Activated CD4-positive, alpha-beta T cell treated with anti-CD3 and anti-CD28 coated beads for 48 hours (primary cell): ENCODE data around the gene KLK5.
"Not testable (repeated sequence)": the region's sequence is repeated elsewhere in the genome, so short reads cannot be mapped to it uniquely, and the experiment has no call there.

Source experiments
- DNase-seq: peaks from one replicate; pipeline ENCODE4 v3.0.0-alpha.2; 2020

KLK5 gene

DNA sequence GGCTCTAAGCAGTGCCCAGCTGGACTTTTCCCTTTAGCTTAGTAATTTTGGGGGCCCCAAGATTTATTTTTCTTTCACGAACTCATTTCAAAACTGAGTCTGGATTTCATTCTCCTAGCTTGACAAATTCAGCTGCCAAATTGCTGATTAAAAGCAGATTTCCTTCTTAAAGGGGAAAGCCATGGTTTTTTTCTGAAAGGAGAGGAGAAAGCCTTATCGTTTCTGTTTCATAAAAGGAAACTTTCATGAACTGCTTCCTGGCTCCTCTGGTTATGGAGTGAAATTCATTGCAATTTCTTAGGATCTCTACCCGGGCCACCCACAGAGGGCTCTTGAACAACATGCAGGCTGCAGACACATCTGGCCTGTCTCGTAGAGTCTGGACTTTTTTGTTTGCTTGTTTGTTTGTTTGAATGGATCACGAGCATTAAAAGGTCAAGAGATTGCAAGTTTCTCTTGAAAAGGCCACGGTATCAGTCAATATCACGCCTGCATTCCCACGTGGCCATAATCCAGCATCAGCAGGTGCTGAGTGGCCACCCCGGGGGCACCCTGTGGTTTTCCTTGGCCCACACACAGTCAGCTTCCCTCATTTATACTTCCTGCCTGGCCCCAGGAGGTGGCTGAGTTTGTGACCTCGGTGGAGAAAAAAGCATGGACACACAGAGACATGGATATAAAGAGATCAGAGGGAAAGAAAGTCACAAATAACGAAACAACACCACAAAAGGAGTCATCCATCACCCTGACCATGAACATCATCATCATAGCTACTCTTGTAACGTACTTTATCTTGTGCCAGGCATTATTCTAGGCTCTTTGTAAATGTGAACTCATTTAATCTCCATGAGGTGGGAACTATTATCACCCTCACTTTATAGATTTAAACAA lies 31.2 kb downstream of the KLK5 start:
- DNase-seq: no peak

DNA sequence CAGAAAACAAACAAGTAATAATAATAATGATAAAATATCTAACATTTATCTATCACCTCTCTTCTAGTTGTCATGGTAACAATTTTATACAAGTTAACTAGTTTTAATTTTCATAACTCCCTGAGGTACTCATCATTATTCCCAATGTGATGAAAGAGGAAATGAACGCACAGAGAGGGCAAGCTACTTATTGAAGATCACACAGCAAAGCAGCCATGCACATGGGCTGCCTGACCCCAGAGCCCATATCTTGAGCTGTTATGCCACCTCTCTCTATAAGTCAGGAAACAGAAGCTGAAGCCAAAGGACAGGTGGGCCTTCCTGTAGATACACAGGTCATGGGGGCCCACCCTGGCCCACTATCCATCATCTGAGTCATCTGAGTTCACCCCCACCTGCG lies 36.8 kb downstream of the KLK5 start:
- DNase-seq: no peak

DNA sequence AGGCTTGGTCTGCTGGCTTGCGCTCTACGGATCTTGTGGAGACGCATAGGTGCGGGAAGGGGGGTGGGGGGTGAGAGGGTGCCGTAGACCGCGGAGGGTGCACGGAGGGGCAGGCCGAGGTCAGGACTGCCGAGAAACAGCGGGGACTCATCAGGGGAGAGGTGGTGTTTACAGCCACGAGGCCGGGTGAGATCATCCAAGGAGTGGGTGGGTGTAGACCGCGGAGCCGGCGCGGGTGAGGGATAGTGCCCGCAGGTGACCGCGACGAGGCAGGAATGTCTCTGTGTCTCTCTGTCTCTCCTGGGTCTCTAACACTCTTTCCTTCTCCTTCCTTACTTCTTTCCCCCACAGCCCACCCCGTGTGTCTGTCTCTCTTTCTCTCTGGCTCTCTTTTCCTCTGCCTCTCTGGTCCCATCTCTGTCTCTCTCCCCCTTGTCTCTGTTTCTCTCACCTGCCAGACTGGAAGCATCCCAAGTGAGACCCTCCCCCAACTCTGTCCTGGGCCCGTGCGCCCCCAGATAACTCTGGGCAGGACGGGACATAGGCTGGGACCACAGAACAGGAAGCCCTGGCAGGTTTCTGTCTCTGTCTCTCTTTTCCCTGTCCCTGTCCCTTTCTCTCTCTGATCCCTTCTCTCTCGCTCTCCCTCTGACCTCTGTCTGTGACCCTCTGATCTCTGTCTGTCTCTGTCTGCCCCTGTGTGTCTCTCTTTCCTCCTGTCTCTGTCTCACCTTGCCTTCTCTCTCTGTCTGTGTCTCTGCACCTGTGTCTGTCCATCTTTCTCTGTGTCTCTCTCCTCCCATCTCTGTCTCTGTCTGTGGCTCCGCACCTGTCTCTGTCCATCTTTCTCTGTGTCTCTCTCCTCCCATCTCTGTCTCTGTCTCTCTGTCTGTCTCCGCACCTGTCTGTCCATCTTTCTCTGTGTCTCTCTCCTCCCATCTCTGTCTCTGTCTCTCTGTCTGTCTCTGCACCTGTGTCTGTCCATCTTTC lies 39.8 kb downstream of the KLK5 start:
- DNase-seq: peak; percentile 61

DNA sequence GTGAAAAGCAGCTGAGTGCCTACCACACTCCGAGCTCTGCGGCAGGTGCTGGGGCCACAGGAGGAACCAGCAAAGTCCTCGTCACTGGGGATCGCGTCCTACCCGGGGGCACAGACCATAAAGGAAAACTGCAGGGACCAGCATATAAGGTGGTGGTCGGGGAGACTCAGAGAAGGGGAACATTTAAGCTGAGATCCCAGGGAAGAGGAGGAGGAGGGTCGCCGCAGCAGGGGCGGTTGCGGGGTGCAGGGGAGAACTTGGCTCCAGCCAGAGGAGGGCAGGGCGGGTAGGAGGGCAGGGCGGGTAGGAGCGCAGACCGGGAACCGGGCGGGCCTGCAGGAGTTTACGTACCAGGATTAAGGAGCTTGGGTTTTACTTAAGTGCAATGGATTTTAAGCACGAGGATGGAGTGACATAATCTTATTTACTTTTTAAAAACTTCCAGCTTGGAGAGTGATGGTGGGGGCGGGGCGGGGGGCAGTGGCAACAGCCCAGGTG lies 40.7 kb downstream of the KLK5 start:
- DNase-seq: no peak

DNA sequence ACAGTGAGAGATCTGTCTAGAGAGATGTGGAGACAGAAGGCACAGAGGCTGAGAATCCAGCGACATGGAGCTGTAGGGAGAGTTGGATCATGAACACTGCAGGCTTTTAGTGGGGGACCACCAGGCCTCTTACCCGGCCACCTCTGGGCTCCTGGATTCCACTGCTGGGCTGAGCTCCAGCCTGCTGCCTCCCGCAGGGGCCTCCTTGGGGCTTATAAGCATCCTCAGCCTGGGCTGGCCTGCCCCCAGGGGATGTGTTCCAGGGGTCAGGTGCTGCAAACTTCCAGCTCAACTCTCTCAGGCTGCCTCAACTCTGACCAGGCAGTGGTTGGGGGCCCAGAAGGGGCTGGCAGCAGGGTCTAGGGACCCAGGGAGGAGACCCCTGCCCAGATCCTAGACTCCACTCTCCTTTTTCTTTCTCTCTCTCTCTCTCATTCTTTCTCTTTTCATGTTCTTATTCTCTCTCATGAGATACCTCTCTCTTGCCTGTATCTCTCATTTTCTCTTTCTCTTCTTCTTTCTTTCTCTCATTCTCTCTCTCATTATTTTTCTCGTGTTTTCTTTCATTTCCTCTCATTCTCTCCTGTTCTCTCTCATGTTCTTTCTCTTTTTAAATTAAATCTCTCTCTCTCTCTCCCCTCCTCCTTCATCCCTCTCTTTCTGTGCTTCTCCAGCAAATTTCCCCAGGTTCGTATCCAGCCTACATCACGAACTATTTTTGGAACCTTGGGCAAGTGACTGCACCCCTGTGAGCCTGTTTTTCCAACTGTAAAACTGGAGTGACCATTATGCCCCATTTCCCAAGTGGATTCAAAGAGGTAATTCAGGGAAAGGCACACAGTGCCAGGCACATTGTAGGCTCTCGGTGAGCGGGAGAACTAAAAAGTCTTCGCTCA lies 41.4 kb downstream of the KLK5 start, which contains the start of gene KLK4:
Gene KLK4 (minus strand): TSS at position 190 of the 896 bp plus-strand sequence. CDS start 657 bp downstream, outside the sequence.
- no peak for DNase-seq

DNA sequence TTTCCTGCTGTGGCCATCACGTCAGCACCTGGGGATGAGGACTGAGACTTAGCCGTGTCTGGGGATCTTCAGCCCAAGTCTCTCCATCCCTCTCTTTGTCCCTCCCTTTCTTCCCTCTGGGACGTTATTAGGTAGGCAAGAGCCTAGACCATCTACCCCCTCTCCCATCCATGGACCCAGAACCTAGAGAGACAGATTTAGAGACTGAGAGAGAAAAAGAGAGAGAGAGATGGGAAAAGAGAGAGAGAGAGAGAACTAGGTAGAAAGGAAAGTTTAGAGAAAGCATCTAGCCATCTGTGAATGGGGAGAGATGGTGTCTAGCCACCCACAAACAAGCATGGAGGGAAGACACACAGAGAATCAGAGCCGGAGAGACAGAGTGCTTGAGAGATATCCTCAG lies 42.1 kb downstream of the KLK5 start:
- DNase-seq: no peak

DNA sequence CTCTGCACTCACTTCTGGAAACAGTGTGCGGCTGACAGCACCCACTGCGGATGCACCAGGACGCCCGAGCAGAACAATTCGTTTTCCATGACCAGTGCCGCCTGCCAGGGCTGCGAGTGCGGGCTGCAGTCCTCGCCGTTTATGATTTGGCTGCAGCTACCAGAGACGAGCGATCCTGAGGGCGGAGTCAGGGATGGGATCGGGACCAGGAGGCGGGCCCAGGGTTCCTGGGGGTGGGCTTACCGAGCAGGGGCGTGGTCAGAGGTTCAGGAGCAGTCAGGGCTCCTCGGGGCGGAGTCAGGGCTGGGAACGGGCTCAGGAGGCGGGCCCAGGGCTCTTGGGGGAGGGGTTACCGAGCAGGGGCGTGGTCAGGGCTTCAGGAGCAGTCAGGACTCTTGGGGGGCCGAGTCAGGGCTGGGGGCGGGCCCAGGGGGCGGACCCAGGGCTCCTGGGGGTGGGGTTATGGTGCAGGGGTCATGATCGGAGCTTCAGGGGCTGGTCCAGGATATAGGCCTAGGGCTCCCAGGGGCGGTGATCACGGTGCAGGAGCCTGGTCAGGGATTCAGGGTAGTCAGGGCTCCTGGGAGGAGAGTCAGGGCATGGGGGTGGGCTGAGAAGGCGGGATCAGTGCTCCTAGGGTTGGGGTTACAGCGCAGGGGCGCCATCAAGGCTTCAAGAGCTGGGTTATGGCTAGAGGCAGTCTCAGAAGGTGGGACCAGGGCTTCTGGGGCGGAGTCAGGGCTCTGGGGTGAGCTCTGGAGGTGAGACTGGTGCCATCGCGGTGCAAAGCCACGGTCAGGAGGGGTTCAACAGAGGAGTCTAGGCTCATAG lies 43.4 kb downstream of the KLK5 start:
- peak; percentile 72 for DNase-seq

DNA sequence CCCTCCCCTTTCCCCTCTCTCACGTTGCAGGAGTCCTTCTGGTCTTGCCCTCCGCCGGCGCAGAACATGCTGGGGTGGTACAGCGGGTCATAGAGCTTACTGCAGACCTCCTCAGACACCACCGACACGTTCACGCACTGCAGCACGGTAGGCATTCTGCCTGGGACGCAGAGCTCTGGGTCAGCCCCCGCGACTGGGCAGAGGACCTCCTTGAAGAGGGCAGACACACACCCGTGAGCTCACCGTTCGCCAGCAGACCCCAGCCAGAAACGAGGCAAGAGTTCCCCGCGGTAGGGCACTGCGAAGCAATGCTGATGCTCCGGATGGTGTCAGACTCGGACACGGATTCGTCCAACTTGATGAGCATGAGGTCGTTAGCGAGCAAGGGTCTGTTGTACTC lies 44.5 kb downstream of the KLK5 start:
- DNase-seq: no peak

DNA sequence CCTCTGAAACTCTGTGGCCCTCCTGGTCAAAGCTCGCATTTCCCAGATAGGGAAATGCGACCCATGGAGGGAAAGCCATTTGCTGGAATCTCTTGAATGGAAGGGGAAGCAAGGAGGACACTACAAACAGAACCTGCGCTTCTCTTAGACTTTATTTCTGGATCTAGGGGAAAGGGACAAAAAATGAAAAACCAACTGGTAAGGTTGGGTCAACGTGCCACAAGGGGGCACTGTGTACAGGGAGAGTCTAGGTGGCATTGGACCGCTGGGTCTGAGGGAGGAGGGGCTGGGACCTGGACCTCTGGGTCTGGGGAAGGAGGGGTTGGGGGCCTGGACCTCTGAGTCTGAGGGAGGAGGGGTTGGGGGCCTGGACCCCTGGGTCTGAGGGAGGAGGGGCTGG lies 46.6 kb downstream of the KLK5 start:
- DNase-seq: peak; percentile 69

DNA sequence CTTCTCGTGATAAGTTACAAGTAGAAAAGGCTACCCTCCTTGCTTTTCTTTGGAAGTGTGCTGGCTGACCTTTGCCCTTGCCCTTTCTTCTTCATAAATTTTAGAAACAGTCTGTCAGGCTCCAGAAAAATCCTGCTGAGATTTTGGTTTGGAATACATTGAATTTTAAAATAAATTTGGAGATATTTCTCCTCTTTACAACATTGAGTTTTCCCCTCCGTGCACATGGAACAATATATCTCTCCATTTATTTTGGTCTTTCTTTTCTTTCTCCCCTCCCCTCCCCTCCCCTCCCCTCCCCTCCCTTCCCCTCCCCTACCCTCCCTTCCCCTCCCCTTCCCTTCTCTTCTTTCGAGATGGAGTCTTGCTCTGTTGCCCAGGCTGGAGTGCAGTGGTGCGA lies 50.2 kb downstream of the KLK5 start:
- no peak for DNase-seq

DNA sequence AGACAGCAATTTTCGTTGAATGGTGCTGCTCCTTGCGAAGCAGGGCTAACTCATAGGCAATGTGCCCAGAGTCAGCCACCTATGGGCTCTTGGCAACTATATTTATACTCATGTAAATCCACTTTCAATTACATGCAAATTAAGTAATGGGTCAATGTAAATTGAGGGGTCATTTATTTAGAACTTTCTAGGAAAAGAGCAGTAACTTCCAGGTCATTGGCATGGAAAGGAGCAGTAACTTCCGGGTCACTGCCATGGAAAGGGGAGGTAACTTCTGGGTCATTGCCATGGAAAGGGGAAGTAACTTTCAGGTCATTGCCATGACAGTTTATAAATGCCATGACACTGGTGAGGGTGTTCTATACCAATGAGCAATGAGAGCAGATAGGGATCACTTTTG lies 53.3 kb downstream of the KLK5 start:
- no peak for DNase-seq

DNA sequence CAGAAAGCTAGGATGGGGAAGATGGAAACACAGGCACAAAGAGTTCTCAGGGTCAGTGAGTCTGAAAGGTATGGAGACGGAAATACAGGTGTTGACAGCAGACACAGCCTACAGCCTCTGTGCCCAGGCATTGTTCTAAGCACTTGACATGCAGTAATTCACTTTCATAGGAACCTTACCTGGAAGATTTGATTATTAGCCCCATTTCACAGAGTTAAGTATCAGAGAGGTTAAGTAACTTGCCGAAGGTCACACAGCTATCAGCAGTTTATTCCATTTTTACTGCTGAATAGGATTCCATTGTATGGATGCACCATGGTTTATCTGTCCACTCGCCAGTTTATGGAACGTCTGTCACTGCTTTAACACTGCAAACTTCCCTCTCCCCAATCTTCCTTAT lies 54.8 kb downstream of the KLK5 start:
- DNase-seq: no peak

DNA sequence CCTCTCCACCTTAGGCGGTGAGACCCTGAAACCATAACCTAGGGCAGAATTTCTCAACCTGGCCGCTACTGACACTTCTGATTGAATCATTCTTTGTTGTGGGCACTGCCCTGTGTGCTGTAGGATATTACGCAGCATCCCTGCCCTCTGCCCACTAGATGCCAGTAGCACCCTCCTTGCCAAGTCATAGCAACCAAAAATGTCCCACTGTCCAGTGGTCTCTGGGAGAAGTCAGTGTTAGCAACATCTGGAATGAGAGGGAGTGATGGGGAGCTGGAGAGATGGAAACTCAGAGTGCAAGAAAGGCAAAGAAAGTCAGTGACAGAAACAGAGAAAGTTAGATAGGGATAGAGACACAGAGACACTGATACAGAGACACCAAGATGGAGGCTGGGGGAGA lies 55.2 kb downstream of the KLK5 start:
- no peak for DNase-seq

DNA sequence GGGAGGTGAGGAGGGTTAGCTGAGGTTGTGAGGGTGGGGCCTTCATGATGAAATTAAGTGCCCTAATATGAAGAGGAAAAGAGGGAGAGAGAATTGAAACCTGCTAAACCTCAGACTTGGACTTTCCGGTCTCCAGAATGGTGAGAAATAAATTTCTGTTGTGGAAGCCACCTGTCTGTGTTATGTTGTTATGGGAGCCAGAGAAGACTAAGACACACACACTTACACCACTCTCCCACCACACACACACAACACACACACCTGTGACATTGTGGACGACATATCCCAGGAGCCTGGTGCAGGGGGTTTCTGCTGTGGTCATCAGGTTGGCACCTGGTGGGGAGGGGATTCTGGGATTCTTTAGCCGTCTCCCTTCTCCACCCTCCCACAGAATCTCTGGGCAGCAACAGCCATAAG lies 55.6 kb downstream of the KLK5 start:
- no peak for DNase-seq

DNA sequence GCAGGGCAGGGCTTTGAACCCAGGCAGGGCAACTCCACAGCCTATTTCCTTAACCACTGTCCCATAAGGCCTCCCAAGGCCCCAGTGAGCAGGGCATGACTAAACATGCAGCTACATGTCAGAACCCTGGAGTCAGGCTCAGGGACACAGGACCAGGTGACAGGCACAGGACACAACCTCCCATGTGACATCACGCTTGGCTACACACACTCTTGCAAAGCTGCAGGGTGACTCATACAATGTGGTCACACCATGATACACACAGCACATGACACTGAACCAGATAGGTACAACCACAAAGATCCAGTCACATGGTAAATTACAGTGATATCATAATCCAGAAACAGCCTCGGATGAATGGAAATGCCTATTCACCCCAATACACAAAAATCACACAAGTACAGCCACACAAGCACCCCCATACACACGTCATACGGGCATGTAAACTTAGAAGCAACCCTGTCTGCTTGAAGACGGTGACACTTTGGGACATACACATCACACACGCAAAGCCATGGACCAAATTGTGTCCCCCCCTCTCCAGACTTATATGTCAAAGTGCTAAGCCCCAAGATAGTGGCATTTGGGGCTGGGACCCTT lies 56.1 kb downstream of the KLK5 start:
- DNase-seq: peak; percentile 54

DNA sequence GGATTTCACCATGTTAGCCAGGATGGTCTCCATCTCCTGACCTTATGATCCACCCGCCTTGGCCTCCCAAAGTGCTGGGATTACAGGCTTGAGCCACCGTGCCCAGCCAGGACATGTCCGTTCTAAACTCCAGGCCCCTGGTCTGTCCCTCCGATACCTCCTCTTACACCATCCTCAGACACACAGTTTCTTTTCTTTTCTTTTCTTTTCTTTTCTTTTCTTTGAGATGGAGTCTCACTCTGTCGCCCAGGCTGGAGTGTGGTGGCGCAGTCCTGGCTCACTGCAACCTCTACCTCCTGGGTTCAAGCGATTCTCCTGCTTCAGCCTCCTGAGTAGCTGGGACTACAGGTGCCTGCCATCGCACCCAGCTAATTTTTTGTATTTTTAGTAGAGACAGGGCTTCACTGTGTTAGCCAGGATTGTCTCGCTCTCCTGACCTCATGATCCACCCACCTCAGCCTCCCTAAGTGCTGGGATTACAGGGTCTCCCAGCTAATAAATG lies 56.7 kb downstream of the KLK5 start:
- not testable (repeated sequence) for DNase-seq

DNA sequence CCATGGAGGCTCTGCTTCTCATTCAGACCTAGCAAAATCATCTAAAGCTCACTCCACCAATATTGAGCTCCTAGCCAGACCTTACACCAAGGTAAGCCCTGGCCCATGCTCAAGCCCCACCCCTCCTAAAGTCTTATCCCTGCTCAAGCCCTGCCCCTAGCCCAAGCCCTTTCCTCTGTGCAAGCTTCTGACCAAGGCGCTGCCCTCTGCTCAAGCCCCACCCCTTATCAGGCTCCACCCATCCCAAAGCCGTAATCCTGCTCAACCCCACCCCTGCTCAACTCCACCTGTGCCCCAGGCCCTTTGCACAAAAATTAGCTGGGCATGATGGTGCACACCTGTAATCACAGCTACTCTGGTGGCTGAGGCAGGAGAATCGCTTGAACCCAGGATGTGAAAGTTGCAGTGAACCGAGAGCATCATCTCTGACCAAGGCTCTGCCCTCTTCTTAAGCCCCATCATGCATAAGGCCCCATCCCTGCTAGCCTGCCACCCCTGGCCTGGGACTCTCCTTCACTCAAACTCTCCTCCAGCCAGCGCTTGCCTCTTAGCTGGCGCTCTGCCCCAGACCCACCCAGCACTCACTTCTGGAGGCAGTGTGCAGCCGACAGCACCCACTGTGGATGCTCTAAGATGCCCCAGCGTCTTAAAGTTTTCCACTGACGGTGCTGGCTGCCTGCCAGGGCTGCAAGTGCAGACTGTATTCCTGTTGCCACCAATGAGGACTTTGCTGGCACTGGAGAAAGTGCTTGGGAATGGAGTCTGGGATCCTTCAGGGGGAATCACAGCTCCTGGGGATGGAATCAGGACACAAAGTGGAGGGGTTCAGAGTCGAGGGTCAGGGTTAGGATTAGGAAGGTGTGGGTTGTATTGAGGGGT lies 58.1 kb downstream of the KLK5 start:
- no peak for DNase-seq
